HepG2 (cell line): ENCODE results near the gene PDIA6. TPM values are rescaled to one million over a fixed set of nuclear protein-coding genes. Genes with fewer than 3 reads are reported as not detected.

Experiments
- CBFB ChIP-seq: sonication (generic); formaldehyde crosslinking; IDR thresholded peaks from 2 replicates; pipeline ENCODE4 v1.4.0; 2020; ENCODE audit warnings: missing genetic modification reagents
- HNF1B ChIP-seq: sonication (generic); formaldehyde crosslinking; IDR thresholded peaks from 2 replicates; pipeline ENCODE4 v1.5.1; 2020; ENCODE audit warnings: mild to moderate bottlenecking, moderate library complexity, missing genetic modification reagents
- HOMEZ ChIP-seq: IDR thresholded peaks from 2 replicates; pipeline ENCODE4 v1.6.1; 2016; ENCODE audit warnings: low read depth
- IKZF5 ChIP-seq: IDR thresholded peaks from 2 replicates; pipeline ENCODE4 v1.6.1; 2018; ENCODE audit warnings: missing genetic modification reagents, mild to moderate bottlenecking, missing compliant biosample characterization
- KDM5B ChIP-seq: sonication (generic); formaldehyde crosslinking; IDR thresholded peaks from 2 replicates; pipeline ENCODE4 v1.4.0; 2020; ENCODE audit warnings: missing genetic modification reagents, mild to moderate bottlenecking, borderline replicate concordance
- RBM39 ChIP-seq: fragments of 200-400 bp; formaldehyde crosslinking; IDR thresholded peaks from one replicate; pipeline ENCODE4 v1.6.1; 2018; ENCODE audit warnings: antibody characterized with exemption, mild to moderate bottlenecking, low read depth, low read length; ENCODE audit not compliant: poor library complexity, severe bottlenecking
- REST ChIP-seq, 2 experiments: IDR thresholded peaks; 2 replicates each; pipeline ENCODE4 v1.6.1; 2011 to 2012; ENCODE audit warnings: low read length in 2 of 2, borderline replicate concordance in 1 of 2, low read depth in 1 of 2, mild to moderate bottlenecking in 1 of 2, moderate library complexity in 1 of 2
- SALL2 ChIP-seq: sonication (generic); formaldehyde crosslinking; IDR thresholded peaks from 2 replicates; pipeline ENCODE4 v1.8.1; 2023; ENCODE audit warnings: mild to moderate bottlenecking, missing genetic modification reagents, inconsistent platforms
- ZFP90 ChIP-seq: sonication (generic); formaldehyde crosslinking; IDR thresholded peaks from 2 replicates; pipeline ENCODE4 v1.8.0; 2022; ENCODE audit warnings: missing genetic modification reagents, mild to moderate bottlenecking, inconsistent platforms, borderline replicate concordance
- ZMYM4 ChIP-seq: sonication (generic); formaldehyde crosslinking; IDR thresholded peaks from 2 replicates; pipeline ENCODE4 v1.8.1; 2023; ENCODE audit warnings: mild to moderate bottlenecking, missing genetic modification reagents
- ZNF550 ChIP-seq: sonication (generic); formaldehyde crosslinking; IDR thresholded peaks from 2 replicates; pipeline ENCODE4 v1.4.0; 2020; ENCODE audit warnings: mild to moderate bottlenecking, missing genetic modification reagents, borderline replicate concordance
- ZNF614 ChIP-seq: IDR thresholded peaks from 2 replicates; pipeline ENCODE4 v1.6.1; 2018; ENCODE audit warnings: missing biosample characterization, missing genetic modification reagents, inconsistent platforms, borderline replicate concordance
- ZNF7 ChIP-seq: IDR thresholded peaks from 2 replicates; pipeline ENCODE4 v1.6.1; 2016; ENCODE audit warnings: missing biosample characterization, missing genetic modification reagents
- polyA plus RNA-seq, 8 experiments: library from polyadenylated mRNA; depleted of rRNA in 3 of 8; stranded (reverse) in 7 of 8; unstranded in 1 of 8; fragments of >200 nt; fragmentation: Illumina TruSeq in 4 of 8; extraction: Trizol in 4 of 8; gene quantifications; 2 replicates each; pipeline versions ENCODE4 v1.2.1 to v1.2.3, GENCODE V29; 2011 to 2016; ENCODE audit warnings: low read depth in 4 of 8, missing spikeins in 1 of 8, mixed read lengths in 1 of 8; ENCODE audit not compliant: insufficient read depth in 1 of 8
- total RNA-seq, 5 experiments: library from RNA; depleted of rRNA; stranded (reverse); fragments of >200 nt; fragmentation: Illumina TruSeq; extraction: Trizol; gene quantifications; 2 replicates each; pipeline ENCODE4 v1.2.3, GENCODE V29; 2016; ENCODE audit warnings: low read depth in 1 of 5
- TF ChIP-seq, protein P1 (sequence below): sonication (generic); formaldehyde crosslinking; IDR thresholded peaks from 2 replicates; pipeline ENCODE4 v1.5.0; 2020; ENCODE audit warnings: mild to moderate bottlenecking, missing genetic modification reagents

The PDIA6 gene
- total and polyA plus RNA-seq, 2 of the 13 experiments (the other 11 are each of a cell fraction or from before 2014, with no cell fraction given): 586 to 642 TPM

DNA sequence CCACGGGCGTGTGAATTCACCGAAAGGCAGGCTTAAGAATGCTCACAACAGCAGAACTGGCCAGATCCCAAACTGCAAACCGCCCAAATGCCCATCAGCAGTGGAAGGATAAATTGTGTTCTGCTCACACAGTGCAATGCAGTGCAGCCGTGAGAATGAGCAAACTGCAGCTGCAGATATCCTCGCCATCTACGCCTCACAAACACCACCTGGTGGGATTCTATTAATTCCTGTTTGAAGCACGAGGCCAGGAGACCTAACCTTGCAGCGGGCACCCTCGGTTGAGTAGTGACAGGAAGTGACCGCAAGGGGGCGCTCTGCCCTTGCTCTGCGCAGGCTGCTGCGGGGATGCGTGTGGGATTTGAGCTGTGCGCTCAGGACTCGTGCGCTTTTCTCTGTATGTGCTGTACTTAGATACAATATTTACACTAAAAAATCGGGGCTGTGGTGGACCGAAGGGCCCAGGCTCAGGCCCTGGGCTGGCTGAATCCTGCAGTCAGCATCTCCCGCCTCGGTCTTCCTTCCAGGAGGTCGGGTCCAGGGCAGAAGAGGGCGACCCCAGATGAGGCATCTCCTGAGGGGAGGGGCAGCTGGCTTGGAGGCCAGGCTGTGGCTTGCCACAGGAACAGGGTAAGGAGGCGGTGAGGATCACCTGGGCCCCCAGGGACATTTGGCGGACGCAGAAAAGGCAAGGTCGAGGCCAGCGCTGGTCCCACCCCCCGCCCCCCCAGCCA, 19.8 kb upstream of the PDIA6 start (continued):
- TF ChIP-seq, protein P1, sequence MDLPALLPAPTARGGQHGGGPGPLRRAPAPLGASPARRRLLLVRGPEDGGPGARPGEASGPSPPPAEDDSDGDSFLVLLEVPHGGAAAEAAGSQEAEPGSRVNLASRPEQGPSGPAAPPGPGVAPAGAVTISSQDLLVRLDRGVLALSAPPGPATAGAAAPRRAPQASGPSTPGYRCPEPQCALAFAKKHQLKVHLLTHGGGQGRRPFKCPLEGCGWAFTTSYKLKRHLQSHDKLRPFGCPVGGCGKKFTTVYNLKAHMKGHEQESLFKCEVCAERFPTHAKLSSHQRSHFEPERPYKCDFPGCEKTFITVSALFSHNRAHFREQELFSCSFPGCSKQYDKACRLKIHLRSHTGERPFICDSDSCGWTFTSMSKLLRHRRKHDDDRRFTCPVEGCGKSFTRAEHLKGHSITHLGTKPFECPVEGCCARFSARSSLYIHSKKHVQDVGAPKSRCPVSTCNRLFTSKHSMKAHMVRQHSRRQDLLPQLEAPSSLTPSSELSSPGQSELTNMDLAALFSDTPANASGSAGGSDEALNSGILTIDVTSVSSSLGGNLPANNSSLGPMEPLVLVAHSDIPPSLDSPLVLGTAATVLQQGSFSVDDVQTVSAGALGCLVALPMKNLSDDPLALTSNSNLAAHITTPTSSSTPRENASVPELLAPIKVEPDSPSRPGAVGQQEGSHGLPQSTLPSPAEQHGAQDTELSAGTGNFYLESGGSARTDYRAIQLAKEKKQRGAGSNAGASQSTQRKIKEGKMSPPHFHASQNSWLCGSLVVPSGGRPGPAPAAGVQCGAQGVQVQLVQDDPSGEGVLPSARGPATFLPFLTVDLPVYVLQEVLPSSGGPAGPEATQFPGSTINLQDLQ: no peak
- peak; percentile 57; the same call in 1 of the 2 replicates for TF ChIP-seq CBFB (CRISPR knock-in tag)
- TF ChIP-seq ZFP90: 0 out of 2 replicates have a peak, but pooled peaks have one; percentile 38
- 0 out of 2 replicates have a peak, but pooled peaks have one; percentile 26 for TF ChIP-seq SALL2 (CRISPR knock-in tag)
- no peak for TF ChIP-seq REST (IDR thresholded peaks at IDR 0.05; ENCODE audit: borderline replicate concordance in 1 of 2, low read depth in 1 of 2, low read length in 2 of 2)
- no peak for TF ChIP-seq ZNF7 (CRISPR knock-in tag)
- TF ChIP-seq RBM39: peak; percentile 34
- peak; percentile 81; the same call in 1 of the 2 replicates for TF ChIP-seq ZNF614 (CRISPR knock-in tag)
- TF ChIP-seq KDM5B (CRISPR knock-in tag): 0 out of 2 replicates have a peak, but pooled peaks have one; percentile 24
- TF ChIP-seq IKZF5 (CRISPR knock-in tag): peak; percentile 45; the same call in 1 of the 2 replicates
- TF ChIP-seq ZNF550 (CRISPR knock-in tag): 0 out of 2 replicates have a peak, but pooled peaks have one; percentile 25
- 0 out of 2 replicates have a peak, but pooled peaks have one; percentile 10 for TF ChIP-seq ZMYM4 (CRISPR knock-in tag)
- TF ChIP-seq HOMEZ (CRISPR knock-in tag): peak; percentile 51; the same call in 1 of the 2 replicates
- peak; percentile 33; the same call in 1 of the 2 replicates for TF ChIP-seq HNF1B (CRISPR knock-in tag)
